Measurements from ENCODE around the gene ZBBX. TPM values are rescaled to one million over a fixed set of nuclear protein-coding genes. Genes with fewer than 3 reads are reported as not detected.

Gene ZBBX
- total RNA-seq, 2 donors from 2014 or later: 3.5 to 8.2 TPM

- no peaks in the 10 kb centered on the region for H3K9me3 ChIP-seq (ENCODE audit: control insufficient read depth, low read length)
- H3K36me3 ChIP-seq (ENCODE audit: control insufficient read depth, insufficient read depth, low read length): no peaks in the 10 kb centered on the region
- H3K4me1 ChIP-seq (ENCODE audit: control insufficient read depth, insufficient read depth, low read length): no peaks in the 10 kb centered on the region
- H3K27me3 ChIP-seq (ENCODE audit: control insufficient read depth, insufficient read depth, low read length, poor library complexity, severe bottlenecking): no peaks in the 10 kb centered on the region
- Mint-ChIP-seq H3K4me3 (no peak overlapping the region), H3K9me3 (no peaks in the 10 kb centered on the region), H3K4me1 (no peaks in the 10 kb centered on the region), H3K27ac (no peak overlapping the region), H3K36me3 (ENCODE audit: low read depth) (no peaks in the 10 kb centered on the region), H3K27me3 (ENCODE audit: insufficient read depth) (no peaks in the 10 kb centered on the region)
- no peak for DNase-seq
- H3K4me3 ChIP-seq (ENCODE audit: low read length): no peak overlapping the region
- H3K9ac ChIP-seq (ENCODE audit: extremely low read depth, low read length, poor library complexity, severe bottlenecking): no peak overlapping the region
- H3K27ac ChIP-seq (ENCODE audit: low read depth, low read length): no peak overlapping the region
- 88 to 91% methylated on average over 1 of the region's 1 CpG for WGBS, 2 experiments (ENCODE audit: insufficient coverage in 1 of 2, insufficient read length in 1 of 2)
- no peak for TF ChIP-seq CTCF (conservative IDR thresholded peaks at IDR 0.05)
Observed at GRCh38 chr3:167241048-167241845, 138.8 kb downstream of the ZBBX start.

- no peak overlapping the region for H3K27ac Mint-ChIP-seq
- no peaks in the 10 kb centered on the region for H3K27me3 ChIP-seq (ENCODE audit: control insufficient read depth, insufficient read depth, low read length, poor library complexity, severe bottlenecking)
- H3K4me3 Mint-ChIP-seq: no peak overlapping the region
- TF ChIP-seq CTCF (conservative IDR thresholded peaks at IDR 0.05): no peak
- H3K4me3 ChIP-seq (ENCODE audit: low read length): no peak overlapping the region
- no peaks in the 10 kb centered on the region for H3K9me3 ChIP-seq (ENCODE audit: control insufficient read depth, low read length)
- no peak overlapping the region for H3K27ac ChIP-seq (ENCODE audit: low read depth, low read length)
- no peaks in the 10 kb centered on the region for H3K27me3 Mint-ChIP-seq (ENCODE audit: insufficient read depth)
- H3K36me3 ChIP-seq (ENCODE audit: control insufficient read depth, insufficient read depth, low read length): no peaks in the 10 kb centered on the region
- no peaks in the 10 kb centered on the region for H3K4me1 ChIP-seq (ENCODE audit: control insufficient read depth, insufficient read depth, low read length)
- H3K9me3 Mint-ChIP-seq: no peaks in the 10 kb centered on the region
- no peak for DNase-seq
- no peak overlapping the region for H3K9ac ChIP-seq (ENCODE audit: extremely low read depth, low read length, poor library complexity, severe bottlenecking)
- H3K36me3 Mint-ChIP-seq (ENCODE audit: low read depth): no peaks in the 10 kb centered on the region
- 61 to 88% methylated on average over 1 to 3 of the region's 3 CpGs for WGBS, 2 experiments (ENCODE audit: insufficient coverage in 1 of 2, insufficient read length in 1 of 2)
- H3K4me1 Mint-ChIP-seq: peaks cover 13% of the 10 kb centered on the region
Observed at GRCh38 chr3:167228135-167228534, 152.0 kb downstream of the ZBBX start.

GRCh38 chr3:167225821-167226220 lies 154.3 kb downstream of the ZBBX start:
- H3K4me1 Mint-ChIP-seq: peaks cover 9% of the 10 kb centered on the region
- no peak overlapping the region for H3K27ac ChIP-seq (ENCODE audit: low read depth, low read length)
- no peak overlapping the region for H3K9ac ChIP-seq (ENCODE audit: extremely low read depth, low read length, poor library complexity, severe bottlenecking)
- H3K36me3 ChIP-seq (ENCODE audit: control insufficient read depth, insufficient read depth, low read length): no peaks in the 10 kb centered on the region
- WGBS, 2 experiments (ENCODE audit: insufficient coverage in 1 of 2, insufficient read length in 1 of 2): 100% methylated on average over 1 of the region's 1 CpG; no CpG with 5 or more reads in 1 of the 2 experiments
- no peak overlapping the region for H3K27ac Mint-ChIP-seq
- H3K27me3 Mint-ChIP-seq (ENCODE audit: insufficient read depth): no peaks in the 10 kb centered on the region
- H3K9me3 ChIP-seq (ENCODE audit: control insufficient read depth, low read length): no peaks in the 10 kb centered on the region
- no peaks in the 10 kb centered on the region for H3K4me1 ChIP-seq (ENCODE audit: control insufficient read depth, insufficient read depth, low read length)
- no peak overlapping the region for H3K4me3 ChIP-seq (ENCODE audit: low read length)
- no peaks in the 10 kb centered on the region for H3K9me3 Mint-ChIP-seq
- no peaks in the 10 kb centered on the region for H3K27me3 ChIP-seq (ENCODE audit: control insufficient read depth, insufficient read depth, low read length, poor library complexity, severe bottlenecking)
- no peak for TF ChIP-seq CTCF (conservative IDR thresholded peaks at IDR 0.05)
- H3K4me3 Mint-ChIP-seq: no peak overlapping the region
- DNase-seq: no peak
- H3K36me3 Mint-ChIP-seq (ENCODE audit: low read depth): no peaks in the 10 kb centered on the region

All from endodermal cell (in vitro differentiated cells).